Subcutaneous abdominal adipose tissue (tissue), 5 donors: ENCODE results near the gene CDK5RAP2.
A peak's percentile ranks its signal among the peaks of the same experiment; 100 is the strongest.

Experiments used
- H3K27ac ChIP-seq: one replicate; pipeline ENCODE4 v1.7.0; 2013; ENCODE audit warnings: low read depth, mild to moderate bottlenecking, inconsistent platforms, low read length, moderate library complexity
- H3K27me3 ChIP-seq, 5 donors: one replicate each; pipeline ENCODE4 v1.7.0; 2013; ENCODE audit warnings: low read length in 5 of 5, inconsistent platforms in 1 of 5; ENCODE audit not compliant: control insufficient read depth in 5 of 5, insufficient read depth in 4 of 5
- H3K36me3 ChIP-seq, 5 donors: one replicate each; pipeline ENCODE4 v1.7.0; 2013; ENCODE audit warnings: low read length in 5 of 5; ENCODE audit not compliant: control insufficient read depth in 5 of 5, insufficient read depth in 5 of 5
- H3K4me1 ChIP-seq, 5 donors: one replicate each; pipeline ENCODE4 v1.7.0; 2013; ENCODE audit warnings: low read length in 5 of 5, mild to moderate bottlenecking in 3 of 5, moderate library complexity in 1 of 5; ENCODE audit not compliant: control insufficient read depth in 5 of 5, insufficient read depth in 5 of 5
- H3K4me3 ChIP-seq, 5 donors: one replicate each; pipeline ENCODE4 v1.7.0; 2013; ENCODE audit warnings: low read length in 5 of 5, low read depth in 1 of 5
- H3K9ac ChIP-seq, 5 donors: one replicate each; pipeline ENCODE4 v1.7.0; 2013; ENCODE audit warnings: low read length in 5 of 5, mild to moderate bottlenecking in 4 of 5, moderate library complexity in 3 of 5
- H3K9me3 ChIP-seq, 5 donors: one replicate each; pipeline ENCODE4 v1.7.0; 2013; ENCODE audit warnings: low read length in 5 of 5; ENCODE audit not compliant: control insufficient read depth in 5 of 5
- donor health status: healthy.
- donor health status: healthy.
- donor health status: healthy.
- donor health status: healthy.
- donor health status: healthy.

CDK5RAP2 gene

GRCh38 chr9:120593250-120593954 is 13.4 kb upstream of the CDK5RAP2 start:
- Histone ChIP-seq H3K27ac (no peak overlapping the region), H3K27me3 (no peaks in the 10 kb centered on the region), H3K4me1 (no peaks in the 10 kb centered on the region), H3K9me3 (peaks cover 0 to 6% (median 0%) of the 10 kb centered on the region in 5 donors), H3K36me3 (no peaks in the 10 kb centered on the region), H3K4me3 (no peak overlapping the region), H3K9ac (no peak overlapping the region)

GRCh38 chr9:120592210-120592609 is 12.2 kb upstream of the CDK5RAP2 start:
- Histone ChIP-seq H3K27me3 (no peaks in the 10 kb centered on the region), H3K9ac (no peak overlapping the region), H3K36me3 (no peaks in the 10 kb centered on the region), H3K4me3 (no peak overlapping the region), H3K27ac (no peak overlapping the region), H3K4me1 (no peaks in the 10 kb centered on the region), H3K9me3 (peaks cover 0 to 6% (median 0%) of the 10 kb centered on the region in 5 donors)

- Histone ChIP-seq H3K4me1 (peaks cover 0 to 5% (median 0%) of the 10 kb centered on the region in 5 donors), H3K27me3 (no peaks in the 10 kb centered on the region), H3K4me3 (no peak overlapping the region), H3K36me3 (no peaks in the 10 kb centered on the region), H3K9ac (no peak overlapping the region), H3K9me3 (peaks cover 0 to 6% (median 0%) of the 10 kb centered on the region in 5 donors), H3K27ac (no peak overlapping the region)
Observed at GRCh38 chr9:120587328-120587727, 7.4 kb upstream of the CDK5RAP2 start.

DNA sequence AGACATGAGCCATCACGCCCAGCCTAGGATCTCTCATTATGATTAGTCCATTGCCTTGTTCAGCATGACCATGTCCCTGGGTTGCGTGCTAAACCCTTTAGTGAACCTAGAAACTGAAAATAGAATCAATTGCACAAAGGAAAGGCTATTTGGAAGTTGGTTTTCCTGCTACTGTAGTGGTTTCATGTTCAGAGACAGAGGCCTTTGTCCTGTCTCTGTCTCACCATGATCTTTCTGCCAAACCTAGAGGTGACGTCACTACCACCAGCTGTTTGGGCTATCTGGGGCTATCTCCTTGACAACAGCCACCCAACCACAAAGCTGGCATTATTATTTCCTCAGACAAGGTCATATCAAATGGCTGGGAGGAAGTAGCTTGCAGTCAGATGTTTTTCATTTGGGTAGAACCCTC is 4.0 kb upstream of the CDK5RAP2 start:
- no peaks in the 10 kb centered on the region for H3K27me3 ChIP-seq
- peaks cover 5 to 17% (median 12%) of the 10 kb centered on the region in 5 donors for H3K4me1 ChIP-seq
- no peaks in the 10 kb centered on the region for H3K9me3 ChIP-seq
- no peaks in the 10 kb centered on the region for H3K36me3 ChIP-seq
- no peak overlapping the region for H3K4me3 ChIP-seq
- no peak overlapping the region for H3K27ac ChIP-seq
- H3K9ac ChIP-seq: no peak overlapping the region

DNA sequence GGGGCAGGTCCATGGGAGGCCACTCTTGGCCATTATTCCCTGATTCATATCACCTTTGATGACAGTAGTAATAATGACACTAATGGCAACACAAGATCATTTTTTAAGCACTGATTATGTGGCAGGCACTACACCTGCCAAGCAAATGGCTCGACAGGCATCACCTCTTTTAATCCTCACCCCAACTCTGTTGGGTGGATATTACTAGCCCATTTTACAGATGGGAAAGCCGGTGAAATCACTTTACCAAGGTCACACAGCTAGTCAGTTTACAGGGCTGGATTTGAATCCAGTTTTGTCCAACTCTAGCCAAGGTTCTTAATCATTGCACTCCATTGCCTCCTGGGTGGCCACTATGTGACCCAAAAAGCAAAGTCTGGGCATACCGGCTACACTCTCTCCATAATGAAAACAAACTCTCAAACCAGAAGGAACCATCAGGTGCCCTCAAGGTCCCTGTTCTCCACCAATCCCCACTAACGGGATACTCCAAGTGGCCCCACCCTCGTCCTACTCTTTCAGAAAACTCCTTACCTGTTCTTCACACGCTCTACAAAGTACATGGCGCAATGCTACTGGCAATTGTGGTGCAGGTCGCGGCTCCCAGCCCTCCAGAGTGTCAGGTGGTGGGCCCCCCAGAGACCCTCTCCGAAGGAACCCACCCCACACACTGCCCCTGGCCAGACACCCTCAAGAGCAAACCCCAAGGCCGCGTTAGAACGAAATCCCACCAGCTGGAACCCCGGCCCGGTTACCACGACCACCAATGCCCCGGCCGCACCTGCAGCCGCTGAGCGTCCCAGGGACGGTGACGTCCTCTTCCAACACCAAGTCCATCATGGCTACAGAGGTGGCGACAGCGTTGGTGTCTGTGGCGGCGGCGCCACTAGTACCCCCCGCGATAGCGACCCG is 572 bp downstream of the CDK5RAP2 start:
- H3K9me3 ChIP-seq: no peaks in the 10 kb centered on the region
- peak overlapping the region; percentile 40 for H3K27ac ChIP-seq

GRCh38 chr9:120574473-120574872 is 5.5 kb downstream of the CDK5RAP2 start:
- Histone ChIP-seq H3K4me3 (no peak overlapping the region), H3K36me3 (peaks cover 4 to 32% (median 22%) of the 10 kb centered on the region in 5 donors), H3K9ac (no peak overlapping the region), H3K27me3 (no peaks in the 10 kb centered on the region), H3K9me3 (no peaks in the 10 kb centered on the region), H3K27ac (no peak overlapping the region), H3K4me1 (peaks cover 5 to 33% (median 23%) of the 10 kb centered on the region in 5 donors)

More for the DNA sequence above, 572 bp downstream of the CDK5RAP2 start:
- Histone ChIP-seq H3K4me3 (peak overlapping the region; percentile 87 to 94 (median 91)), H3K36me3 (peaks cover 0 to 5% (median 0%) of the 10 kb centered on the region in 5 donors), H3K27me3 (no peaks in the 10 kb centered on the region), H3K9ac (peak overlapping the region in 4 of 5 donors; percentile 77 to 95 (median 84)), H3K4me1 (peaks cover 5 to 23% (median 18%) of the 10 kb centered on the region in 5 donors)

DNA sequence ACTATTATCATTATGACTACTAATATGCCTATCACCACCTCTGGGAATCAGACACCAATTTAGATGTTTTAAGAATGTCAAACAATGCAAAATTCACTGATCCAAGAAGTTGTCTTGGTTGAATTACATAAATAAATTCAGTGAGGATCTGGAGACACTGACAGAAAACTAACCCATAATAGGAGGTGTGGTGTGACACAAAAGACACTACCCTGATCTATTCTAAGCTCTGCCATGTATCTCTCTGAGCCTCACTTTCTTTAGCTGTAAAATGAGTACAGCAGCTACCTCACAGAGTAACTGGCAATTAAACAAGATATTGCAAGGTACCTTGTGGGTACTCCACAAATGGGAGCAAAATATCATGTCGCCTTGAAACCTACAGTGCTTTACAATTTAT is 7.5 kb downstream of the CDK5RAP2 start:
- Histone ChIP-seq H3K4me1 (peaks cover 0 to 24% (median 12%) of the 10 kb centered on the region in 5 donors), H3K4me3 (no peak overlapping the region), H3K9me3 (no peaks in the 10 kb centered on the region), H3K9ac (no peak overlapping the region), H3K36me3 (peaks cover 17 to 52% (median 39%) of the 10 kb centered on the region in 5 donors), H3K27ac (no peak overlapping the region), H3K27me3 (no peaks in the 10 kb centered on the region)

GRCh38 chr9:120571443-120572257 is 8.3 kb downstream of the CDK5RAP2 start:
- peaks cover 0 to 24% (median 12%) of the 10 kb centered on the region in 5 donors for H3K4me1 ChIP-seq

GRCh38 chr9:120570296-120570695 is 9.7 kb downstream of the CDK5RAP2 start:
- Histone ChIP-seq H3K4me3 (no peak overlapping the region), H3K36me3 (peaks cover 28 to 66% (median 57%) of the 10 kb centered on the region in 5 donors), H3K27ac (no peak overlapping the region), H3K27me3 (no peaks in the 10 kb centered on the region), H3K9me3 (no peaks in the 10 kb centered on the region), H3K4me1 (peaks cover 0 to 24% (median 12%) of the 10 kb centered on the region in 5 donors), H3K9ac (no peak overlapping the region)

More at GRCh38 chr9:120571443-120572257, 8.3 kb downstream of the CDK5RAP2 start:
- Histone ChIP-seq H3K9me3 (no peaks in the 10 kb centered on the region), H3K36me3 (peaks cover 22 to 56% (median 45%) of the 10 kb centered on the region in 5 donors), H3K9ac (peak overlapping the region in 2 of 5 donors; percentile 1 to 3), H3K27ac (peak overlapping the region; percentile 38), H3K27me3 (no peaks in the 10 kb centered on the region), H3K4me3 (no peak overlapping the region)
